ENCODE data around the gene HSD11B2. TPM values are rescaled to one million over a fixed set of nuclear protein-coding genes. Genes with fewer than 3 reads are reported as not detected.

The HSD11B2 gene
- total RNA-seq, 2 donors from 2014 or later, result not detected

- Histone ChIP-seq H3K9me3 (no peaks in the 10 kb centered on the region), H3K27ac (peak overlapping the region; percentile 31 to 64), H3K36me3 (peaks cover 15% of the 10 kb centered on the region), H3K4me1 (peaks cover 0 to 66% of the 10 kb centered on the region in 2 donors), H3K4me3 (no peak overlapping the region), H3K27me3 (no peaks in the 10 kb centered on the region)
- no peak for TF ChIP-seq CTCF (IDR thresholded peaks at IDR 0.05)
- no peak for DNase-seq (ENCODE audit: low spot score)
Observed at GRCh38 chr16:67457611-67458010, 26.7 kb downstream of the HSD11B2 start.

- no peak for TF ChIP-seq CTCF (IDR thresholded peaks at IDR 0.05)
- H3K27me3 ChIP-seq, result no peaks in the 10 kb centered on the region
- H3K36me3 ChIP-seq, result peaks cover 9% of the 10 kb centered on the region
- H3K27ac ChIP-seq, result peak overlapping the region; percentile 31 to 64
- no peak overlapping the region for H3K4me3 ChIP-seq
- H3K9me3 ChIP-seq, result no peaks in the 10 kb centered on the region
- DNase-seq (ENCODE audit: low spot score), result no peak
- H3K4me1 ChIP-seq, result peaks cover 0 to 71% of the 10 kb centered on the region in 2 donors
Observed at GRCh38 chr16:67458121-67458641, 27.3 kb downstream of the HSD11B2 start.

- no peak for TF ChIP-seq CTCF (IDR thresholded peaks at IDR 0.05)
- Histone ChIP-seq H3K9me3 (no peaks in the 10 kb centered on the region), H3K4me1 (peaks cover 0 to 73% of the 10 kb centered on the region in 2 donors), H3K27me3 (no peaks in the 10 kb centered on the region), H3K4me3 (no peak overlapping the region), H3K36me3 (peaks cover 6% of the 10 kb centered on the region), H3K27ac (peak overlapping the region; percentile 64 to 75)
- no peak for DNase-seq (ENCODE audit: low spot score)
Observed at GRCh38 chr16:67459066-67459860, 28.3 kb downstream of the HSD11B2 start.

- H3K4me1 ChIP-seq, result peaks cover 0 to 78% of the 10 kb centered on the region in 2 donors
- DNase-seq (ENCODE audit: low spot score), result no peak
- no peak for TF ChIP-seq CTCF (IDR thresholded peaks at IDR 0.05)
Observed at GRCh38 chr16:67459861-67460150, 28.9 kb downstream of the HSD11B2 start.

GRCh38 chr16:67460168-67460567, 29.2 kb downstream of the HSD11B2 start:
- no peak for TF ChIP-seq CTCF (IDR thresholded peaks at IDR 0.05)
- Histone ChIP-seq H3K27me3 (no peaks in the 10 kb centered on the region), H3K36me3 (peaks cover 6% of the 10 kb centered on the region), H3K4me3 (no peak overlapping the region), H3K9me3 (no peaks in the 10 kb centered on the region), H3K4me1 (peaks cover 0 to 82% of the 10 kb centered on the region in 2 donors), H3K27ac (peak overlapping the region; percentile 64 to 75)
- no peak for DNase-seq (ENCODE audit: low spot score)

More at GRCh38 chr16:67459861-67460150, 28.9 kb downstream of the HSD11B2 start:
- peak overlapping the region; percentile 64 to 75 for H3K27ac ChIP-seq
- no peak overlapping the region for H3K4me3 ChIP-seq
- H3K27me3 ChIP-seq, result no peaks in the 10 kb centered on the region
- peaks cover 6% of the 10 kb centered on the region for H3K36me3 ChIP-seq
- no peaks in the 10 kb centered on the region for H3K9me3 ChIP-seq

Measured in right atrium auricular region (tissue), 2 donors.